GM18505 (cell line): ENCODE data around the gene SECISBP2.

ENCODE experiments used
- ATAC-seq: cut with Tn5 transposase; IDR thresholded peaks from one replicate; pipeline ENCODE4 v1.9.1; 2021; ENCODE audit not compliant: unreplicated experiment
- POLR2A ChIP-seq: IDR thresholded peaks from 4 replicates; pipeline ENCODE4 v1.6.1; 2011; ENCODE audit warnings: borderline replicate concordance; ENCODE audit not compliant: insufficient read depth, insufficient read length; ENCODE audit errors: extremely low read depth

Gene SECISBP2

GRCh38 chr9:89345476-89345875 is 27.2 kb downstream of the SECISBP2 start:
- no peak for ATAC-seq
- TF ChIP-seq POLR2A = no peak

GRCh38 chr9:89346696-89347095 is 28.4 kb downstream of the SECISBP2 start:
- no peak for ATAC-seq
- no peak for TF ChIP-seq POLR2A

- no peak for TF ChIP-seq POLR2A
- no peak for ATAC-seq
These were observed 29.4 kb downstream of the SECISBP2 start for GRCh38 chr9:89347651-89348050.

- TF ChIP-seq POLR2A = no peak
- no peak for ATAC-seq
These were observed 31.3 kb downstream of the SECISBP2 start for GRCh38 chr9:89349607-89350006.

- no peak for ATAC-seq
- no peak for TF ChIP-seq POLR2A
These were observed 32.8 kb downstream of the SECISBP2 start for GRCh38 chr9:89350988-89351557.

- TF ChIP-seq POLR2A = no peak
- no peak for ATAC-seq
These were observed 33.4 kb downstream of the SECISBP2 start for GRCh38 chr9:89351584-89352300.

GRCh38 chr9:89352451-89352850 is 34.2 kb downstream of the SECISBP2 start:
- TF ChIP-seq POLR2A = no peak
- ATAC-seq = no peak

GRCh38 chr9:89352874-89353649 is 34.8 kb downstream of the SECISBP2 start:
- TF ChIP-seq POLR2A = no peak
- no peak for ATAC-seq

- no peak for TF ChIP-seq POLR2A
- no peak for ATAC-seq
These were observed 35.7 kb downstream of the SECISBP2 start for GRCh38 chr9:89353989-89354388.

- ATAC-seq = no peak
- TF ChIP-seq POLR2A = no peak
These were observed 36.2 kb downstream of the SECISBP2 start for GRCh38 chr9:89354471-89354870.

- no peak for ATAC-seq
- no peak for TF ChIP-seq POLR2A
These were observed 38.5 kb downstream of the SECISBP2 start for GRCh38 chr9:89356782-89357181.

- TF ChIP-seq POLR2A = no peak
- no peak for ATAC-seq
These were observed 39.3 kb downstream of the SECISBP2 start for GRCh38 chr9:89357331-89358197.

GRCh38 chr9:89358376-89358916 is 40.1 kb downstream of the SECISBP2 start:
- no peak for ATAC-seq
- no peak for TF ChIP-seq POLR2A
